Myocyte (in vitro differentiated cells): ENCODE results near the gene STK32B. TPM values are rescaled to one million over a fixed set of nuclear protein-coding genes. Genes with fewer than 3 reads are reported as not detected.

Source experiments
- DNase-seq: peaks from one replicate; pipeline ENCODE4 v3.0.0-alpha.2; 2012; ENCODE audit warnings: low read depth
- total RNA-seq: library from RNA; depleted of rRNA; stranded (reverse); fragments of >200 nt; gene quantifications from 2 replicates; pipeline ENCODE4 v1.2.3, GENCODE V29; 2014

STK32B gene
- total RNA-seq, 1 donor from 2014 or later = 0.29 TPM

DNA sequence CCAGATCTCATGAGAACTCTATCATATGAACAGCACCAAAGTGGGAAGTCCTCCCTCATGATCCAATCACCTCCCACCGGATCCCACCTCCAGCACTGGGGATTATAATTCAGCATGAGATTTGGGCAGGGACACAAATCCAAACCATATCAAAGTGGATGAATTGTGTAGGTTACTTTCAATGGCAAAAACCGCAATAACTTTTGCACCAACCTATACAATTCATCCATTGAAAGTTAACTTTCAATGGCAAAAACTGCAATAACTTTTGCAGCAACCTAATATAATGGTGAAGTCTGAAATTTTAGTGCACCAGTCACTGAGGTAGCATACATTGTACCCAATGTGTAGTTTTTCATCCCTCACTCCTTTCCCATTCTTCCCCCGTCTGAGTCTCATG lies 16.6 kb downstream of the STK32B start:
- no peak for DNase-seq

DNA sequence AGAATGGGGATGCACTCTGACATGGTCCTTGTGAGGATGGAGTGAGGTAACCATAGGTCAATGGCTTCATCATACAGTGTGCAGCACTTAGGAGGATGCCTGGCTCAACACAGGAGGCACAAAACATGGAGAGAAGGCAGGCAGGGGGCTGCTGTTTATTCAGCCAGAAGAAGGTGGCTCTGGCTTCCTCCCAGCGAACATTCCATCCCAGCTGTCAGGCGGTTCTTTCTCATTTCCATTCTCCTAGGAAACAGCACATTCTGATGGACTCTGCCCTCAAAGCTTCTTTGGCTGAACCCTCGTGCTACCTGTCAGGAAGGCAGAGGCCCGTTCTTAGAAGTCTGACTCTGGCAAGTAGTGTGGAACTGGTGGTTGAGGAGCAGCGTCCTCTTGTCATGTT lies 18.6 kb downstream of the STK32B start:
- no peak for DNase-seq

DNA sequence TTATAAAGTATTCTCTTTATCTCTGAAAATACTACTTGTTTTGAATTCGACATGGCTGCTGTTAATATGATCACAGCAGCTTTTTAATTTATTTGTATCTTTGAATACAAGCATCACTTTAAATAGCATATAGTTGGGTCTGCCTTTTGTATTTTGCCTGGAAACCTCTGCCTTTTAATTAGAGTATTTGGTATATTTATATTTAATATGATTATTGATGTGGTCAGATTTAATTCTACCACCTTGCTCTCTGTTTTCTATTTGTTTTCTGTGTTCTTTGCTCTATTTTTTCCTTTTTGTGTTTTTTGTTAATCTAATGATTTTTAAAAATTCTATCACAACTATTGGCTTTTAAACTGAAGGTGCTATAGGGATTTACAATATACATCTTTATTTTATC lies 21.7 kb downstream of the STK32B start:
- DNase-seq = no peak

DNA sequence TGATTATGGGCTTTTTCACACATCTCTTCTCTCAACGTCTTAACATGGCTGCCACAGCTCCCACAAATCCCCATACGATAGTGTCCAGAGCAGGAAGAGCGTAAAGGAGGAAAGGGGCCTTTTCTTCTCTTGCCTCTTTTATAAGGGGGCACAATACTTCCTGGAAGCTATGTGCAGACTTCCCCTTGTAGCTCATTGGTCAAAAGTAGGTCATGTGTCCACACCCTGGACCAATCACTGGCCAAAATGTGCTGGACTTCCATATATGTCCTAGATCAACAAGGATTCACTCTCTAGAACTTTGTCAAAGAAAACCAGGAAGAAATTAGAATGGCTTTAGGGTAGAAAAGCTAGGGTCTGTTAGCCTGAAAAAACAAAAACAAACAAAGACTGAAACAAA lies 26.7 kb downstream of the STK32B start:
- DNase-seq = no peak

GRCh38 chr4:5079581-5079980 lies 28.3 kb downstream of the STK32B start:
- no peak for DNase-seq

DNA sequence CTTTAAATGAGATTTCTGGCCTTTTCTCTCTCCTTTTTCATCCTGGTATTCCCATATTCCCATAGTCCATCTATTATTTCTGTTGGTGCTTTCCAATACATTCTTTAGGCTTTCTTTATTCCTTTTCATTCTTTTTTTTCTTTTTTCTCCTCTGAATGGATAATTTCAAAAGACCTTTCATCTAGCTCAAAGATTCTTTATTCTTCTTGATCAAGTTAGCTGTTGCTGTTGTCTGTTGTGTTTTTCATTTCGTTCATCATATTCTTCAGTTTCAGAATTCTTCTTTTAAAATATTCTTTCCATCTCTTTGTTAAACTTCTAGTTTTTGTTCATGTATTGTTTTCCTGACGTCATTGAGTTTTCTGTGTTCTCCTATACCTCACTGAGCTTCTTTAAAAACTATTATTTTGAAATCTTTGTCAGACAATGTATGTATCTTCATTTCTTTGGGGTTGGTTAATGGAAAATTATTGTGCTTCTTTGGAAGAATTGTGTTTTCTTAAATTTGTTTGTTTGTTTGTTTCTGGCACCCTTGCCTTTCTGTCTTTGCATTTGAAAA lies 30.2 kb downstream of the STK32B start:
- DNase-seq = no peak

DNA sequence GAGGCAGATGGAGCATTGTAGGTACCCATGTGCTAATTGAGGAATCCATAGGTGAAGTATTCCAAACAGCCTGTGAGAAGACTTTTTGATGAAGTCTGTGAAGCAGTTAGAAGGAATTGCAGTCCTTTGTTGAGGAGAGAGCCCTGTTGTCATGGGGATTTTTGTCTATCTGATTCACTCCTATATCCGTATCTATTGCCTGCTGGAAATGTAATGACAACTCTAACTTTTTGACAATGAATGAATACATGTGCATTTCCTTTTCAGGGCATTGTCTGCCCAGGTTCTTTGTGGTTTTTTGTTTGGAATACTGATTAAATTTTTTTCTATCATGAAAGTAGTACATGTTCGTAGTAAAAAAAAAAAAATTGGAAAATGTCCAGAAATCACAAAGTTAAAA lies 31.1 kb downstream of the STK32B start:
- no peak for DNase-seq

DNA sequence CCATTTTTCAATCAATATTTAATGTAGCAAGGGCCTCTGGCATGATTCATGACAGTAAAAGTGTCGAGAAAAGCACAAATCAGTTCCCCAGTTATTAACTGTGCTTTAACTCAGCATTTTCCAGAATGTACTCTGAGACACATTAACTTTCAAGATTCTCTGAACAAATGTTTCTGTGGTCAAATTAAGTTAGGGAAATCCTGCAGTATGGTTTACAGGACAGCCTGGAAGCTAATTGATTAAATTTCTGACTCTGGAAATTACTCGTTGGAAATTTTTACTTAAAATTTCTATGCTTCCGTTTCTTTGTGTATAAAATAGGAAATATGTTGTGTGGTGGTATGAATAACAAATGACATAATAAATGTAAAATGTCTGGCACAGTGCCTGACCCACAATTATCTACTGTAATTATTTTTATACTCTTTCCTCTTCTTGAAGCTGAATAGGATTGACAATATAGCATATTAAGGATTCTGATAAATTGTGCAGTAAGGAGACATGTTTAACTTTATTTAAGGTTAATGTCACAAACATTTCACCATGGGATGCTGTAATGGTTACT lies 33.7 kb downstream of the STK32B start:
- DNase-seq = peak; percentile 10

DNA sequence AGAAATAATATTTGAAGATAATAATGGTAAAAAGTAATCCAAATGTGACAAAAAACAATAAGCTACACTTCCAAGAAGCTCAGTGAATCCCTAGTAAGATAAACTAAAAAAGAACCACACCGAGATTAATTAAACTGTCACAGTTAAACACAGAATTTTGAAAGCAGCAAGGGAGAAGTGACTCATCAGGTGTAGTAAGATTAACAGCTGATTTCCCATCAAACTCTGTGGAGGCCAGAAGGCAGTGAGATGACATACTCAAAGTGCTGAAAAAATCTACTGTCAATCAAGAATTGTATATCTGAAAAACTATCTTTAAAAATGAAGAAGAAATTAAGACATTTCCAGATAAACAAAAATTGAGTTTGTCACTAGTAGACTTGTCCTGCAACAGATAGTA lies 35.3 kb downstream of the STK32B start:
- DNase-seq = no peak

- no peak for DNase-seq
Observed at GRCh38 chr4:5096261-5096660, 45.0 kb downstream of the STK32B start.

DNA sequence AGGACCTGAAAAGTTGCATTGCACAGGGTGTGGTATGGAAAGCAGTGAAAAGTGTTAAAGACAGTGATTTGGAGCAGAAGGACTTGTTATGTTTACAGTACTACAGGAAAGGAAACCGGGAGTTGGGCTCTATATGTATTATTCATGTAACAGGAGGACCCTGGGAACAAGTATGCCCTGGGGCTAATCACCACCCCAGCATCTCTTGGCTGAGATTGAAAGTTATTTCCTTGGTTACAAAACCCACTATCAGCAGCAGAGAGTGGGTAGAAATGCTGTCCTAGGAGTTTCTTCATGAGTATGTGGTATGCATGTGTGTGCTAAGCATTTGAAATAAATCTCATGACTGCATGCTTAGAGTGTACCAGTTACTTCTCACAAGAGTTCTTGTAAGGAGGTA lies 46.9 kb downstream of the STK32B start:
- DNase-seq = no peak

DNA sequence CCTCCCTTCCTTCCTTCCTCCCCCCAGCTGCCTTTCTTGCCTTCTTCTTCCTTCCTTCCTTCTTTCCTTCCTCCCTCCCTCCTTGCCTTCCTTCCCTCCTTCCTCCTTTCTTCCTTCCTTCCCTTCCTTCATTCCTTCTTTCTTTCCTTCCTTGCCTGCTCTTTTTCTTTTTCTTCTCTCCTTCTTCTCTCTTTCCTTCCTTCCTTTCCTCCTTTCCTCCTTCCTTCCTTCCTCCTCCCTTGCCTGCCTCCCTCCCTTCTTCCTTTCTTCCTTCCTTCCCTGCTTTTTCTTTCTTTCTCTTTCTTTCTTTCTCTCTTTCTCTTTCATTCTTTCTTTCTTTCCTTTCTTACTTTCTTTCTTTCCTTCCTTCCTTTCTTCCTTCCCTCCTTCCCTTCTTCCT lies 49.1 kb downstream of the STK32B start:
- DNase-seq = no peak

DNA sequence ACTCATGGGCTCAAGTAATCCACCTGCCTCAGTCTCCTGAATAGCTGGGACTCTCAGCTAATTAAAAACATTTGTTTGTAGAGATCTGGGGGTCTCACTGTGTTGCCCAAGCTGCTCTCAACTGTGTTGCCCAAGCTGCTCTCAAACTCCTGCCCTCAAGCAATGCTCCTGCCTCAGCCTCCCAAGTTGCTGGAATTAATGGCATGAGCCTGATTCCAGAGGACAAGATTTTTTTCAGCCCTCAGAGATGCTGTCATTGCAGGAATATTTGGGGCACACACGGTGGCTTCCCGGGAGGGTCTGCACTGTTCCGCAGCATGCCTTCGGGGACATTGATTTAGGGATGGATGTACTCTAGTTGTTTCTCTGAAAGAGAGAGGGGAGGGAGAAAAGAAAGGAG lies 49.7 kb downstream of the STK32B start:
- no peak for DNase-seq

GRCh38 chr4:5101571-5101970 lies 50.3 kb downstream of the STK32B start:
- no peak for DNase-seq

DNA sequence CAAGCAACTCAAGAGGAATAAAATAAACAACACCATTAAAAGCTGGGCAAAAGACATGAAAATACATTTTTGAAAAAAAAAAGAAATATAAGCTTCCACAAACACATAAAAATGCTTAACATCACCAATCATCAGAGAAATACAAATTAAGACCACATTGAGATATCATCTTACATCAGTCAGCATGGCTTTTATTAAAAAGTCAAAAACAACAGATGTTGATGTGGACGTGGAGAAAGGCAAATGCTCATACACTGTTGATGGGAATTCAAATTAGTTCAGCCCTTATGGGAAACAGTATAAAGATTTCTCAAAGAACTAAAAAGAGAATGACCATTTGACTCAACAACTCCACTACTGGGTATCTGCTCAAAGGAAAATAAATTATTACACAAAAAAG lies 59.6 kb downstream of the STK32B start:
- peak; percentile 1 for DNase-seq

- no peak for DNase-seq
Observed at GRCh38 chr4:5112333-5113095, 61.2 kb downstream of the STK32B start.

DNA sequence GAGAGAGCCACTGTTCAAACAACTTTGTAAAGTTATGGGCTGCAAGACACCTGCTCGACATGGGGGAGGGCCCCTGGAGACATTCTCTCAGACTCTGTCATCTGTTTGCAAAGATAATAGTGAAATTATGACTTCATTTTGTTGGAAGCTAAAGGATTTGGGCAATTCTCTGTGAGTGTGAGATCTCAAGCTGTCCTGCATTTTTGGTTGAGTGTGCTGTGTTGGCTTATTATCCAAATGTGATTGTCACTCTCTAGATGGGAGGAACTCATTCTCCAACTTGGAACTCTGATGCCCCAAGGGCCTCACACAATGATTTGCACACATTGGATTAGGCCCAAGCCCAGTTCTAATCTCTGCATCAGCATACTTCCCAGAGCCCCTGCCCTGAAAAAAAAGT lies 63.7 kb downstream of the STK32B start:
- peak; percentile 2 for DNase-seq

DNA sequence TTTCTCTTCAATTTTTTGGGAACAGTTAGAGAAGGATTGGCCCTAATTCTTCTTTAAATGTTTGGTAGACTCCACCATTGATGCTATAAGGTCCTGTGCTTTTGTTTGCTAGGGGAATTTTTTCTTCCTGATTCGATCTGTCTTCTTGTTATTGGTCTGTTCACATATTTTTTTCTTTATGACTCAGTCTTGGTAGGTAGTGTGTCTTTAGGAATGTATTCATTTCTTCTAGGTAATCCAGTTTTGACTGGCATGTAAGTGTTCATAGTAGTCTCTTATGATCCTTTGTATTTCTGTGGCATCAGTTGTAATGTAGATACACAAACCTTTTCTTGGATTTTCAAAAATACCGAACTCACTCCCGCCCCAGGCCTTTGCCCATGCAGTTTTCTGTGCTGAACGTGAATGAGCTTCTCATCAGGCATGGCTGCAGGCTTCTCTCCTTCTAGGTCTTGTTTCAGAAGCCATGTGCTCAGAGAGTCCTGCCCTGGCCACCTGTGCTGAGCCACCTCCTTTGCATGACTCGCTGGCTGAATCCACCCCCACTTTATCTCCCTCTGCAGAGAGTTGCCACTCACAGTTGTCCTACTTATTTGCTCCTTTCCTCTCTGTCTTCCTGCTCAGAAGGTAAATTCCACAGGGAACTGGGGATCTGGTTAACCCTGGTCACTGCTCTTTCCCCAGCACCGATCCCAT lies 67.0 kb downstream of the STK32B start:
- no peak for DNase-seq

DNA sequence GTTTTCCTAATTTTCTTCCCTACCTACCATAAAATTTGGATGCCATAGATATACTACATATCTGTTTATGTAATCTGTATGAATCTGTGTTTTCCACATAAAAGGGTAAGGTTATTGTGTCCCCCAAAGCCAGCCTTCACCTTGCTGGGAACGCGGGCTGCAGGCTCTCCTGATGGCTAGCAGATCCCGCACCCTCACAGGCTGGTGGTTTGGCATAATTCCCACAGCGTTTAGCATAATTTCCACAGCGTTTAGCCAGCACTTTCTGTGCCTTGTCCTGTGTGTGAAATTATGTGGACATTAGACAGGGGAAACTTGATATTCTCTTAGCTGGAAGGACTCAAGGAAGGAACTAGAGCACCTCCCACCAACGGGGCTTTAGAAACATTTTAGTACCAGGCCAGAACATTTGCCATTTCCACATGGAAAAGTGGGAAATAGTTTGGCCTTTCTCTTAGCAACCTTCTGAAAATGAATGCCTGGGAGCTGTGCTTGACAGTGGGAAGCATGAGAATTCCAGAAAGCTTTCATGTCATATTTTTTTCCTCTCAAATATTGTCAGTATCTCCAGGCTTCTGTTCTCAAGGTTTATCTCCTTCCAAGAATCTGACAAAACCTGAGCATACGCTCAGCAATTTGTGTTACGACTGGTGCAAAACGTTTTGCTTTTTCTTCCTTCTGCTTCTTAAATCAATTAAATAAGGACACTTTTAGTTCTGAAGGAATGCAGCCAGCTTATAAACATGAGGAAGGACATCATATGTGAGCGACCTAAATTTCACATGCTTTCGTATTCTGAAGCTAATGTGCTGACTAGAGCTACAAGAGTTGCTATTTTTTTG lies 67.9 kb downstream of the STK32B start:
- DNase-seq = no peak

GRCh38 chr4:5120067-5120466 lies 68.8 kb downstream of the STK32B start:
- DNase-seq = no peak

- DNase-seq = no peak
Observed at GRCh38 chr4:5120468-5120867, 69.2 kb downstream of the STK32B start.
